ENCODE results near the gene ALB. TPM values are rescaled to one million over a fixed set of nuclear protein-coding genes. Genes with fewer than 3 reads are reported as not detected.

Gene ALB
- total RNA-seq, 1 donor from 2014 or later: 0.09 TPM

DNA sequence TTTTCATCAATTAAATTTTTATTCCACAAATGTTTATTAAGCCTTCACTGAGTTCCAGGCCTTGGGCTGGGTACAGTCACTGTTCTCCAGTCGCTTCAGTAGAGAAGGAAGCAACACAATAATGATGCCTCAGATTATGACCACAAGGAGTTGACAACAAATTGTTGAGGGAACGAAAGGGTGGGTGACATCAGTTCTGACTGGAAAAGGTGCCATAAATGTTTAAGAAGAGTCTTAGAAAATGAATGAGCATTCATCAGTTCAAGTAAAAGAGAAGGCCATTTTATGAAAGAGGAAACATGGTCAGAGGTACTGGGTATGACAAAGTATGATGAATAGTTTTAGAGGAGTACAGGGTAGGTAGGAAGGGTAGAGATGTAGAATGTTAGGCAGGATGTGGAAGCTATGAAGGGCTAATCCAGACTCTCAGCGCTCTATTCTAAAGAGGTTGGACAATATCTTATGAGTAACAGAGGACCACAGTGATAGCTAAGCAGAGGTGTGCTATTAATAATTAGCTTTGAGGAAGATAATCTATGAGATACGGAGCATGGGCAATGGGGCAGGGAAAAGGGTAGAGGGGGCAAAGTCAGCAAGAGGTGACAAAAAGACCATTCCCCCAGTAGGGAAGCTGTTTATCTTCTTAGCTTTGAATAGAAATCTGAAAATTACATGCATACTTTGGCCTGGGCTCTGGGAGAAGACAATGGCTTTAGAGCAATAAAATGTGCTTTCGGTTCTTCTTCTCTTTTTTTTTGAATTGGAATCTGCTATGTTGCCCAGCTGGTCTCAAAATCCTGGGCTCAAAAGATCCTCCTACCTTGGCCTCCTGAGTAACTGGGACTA lies 52.3 kb downstream of the ALB start:
- Mint-ChIP-seq H3K9me3 (peaks cover 2% of the 10 kb centered on the region), H3K36me3 (no peaks in the 10 kb centered on the region), H3K4me3 (no peak overlapping the region), H3K27me3 (ENCODE audit: insufficient read depth, low read depth) (peaks cover 6% of the 10 kb centered on the region), H3K4me1 (peaks cover 12% of the 10 kb centered on the region), H3K27ac (no peak overlapping the region)
- H3K4me1 ChIP-seq: peaks cover 10% of the 10 kb centered on the region
- no peaks in the 10 kb centered on the region for H3K79me2 ChIP-seq (ENCODE audit: low read depth)
- DNase-seq (ENCODE audit: low spot score): no peak
- H3K36me3 ChIP-seq: no peaks in the 10 kb centered on the region
- TF ChIP-seq, protein P1, sequence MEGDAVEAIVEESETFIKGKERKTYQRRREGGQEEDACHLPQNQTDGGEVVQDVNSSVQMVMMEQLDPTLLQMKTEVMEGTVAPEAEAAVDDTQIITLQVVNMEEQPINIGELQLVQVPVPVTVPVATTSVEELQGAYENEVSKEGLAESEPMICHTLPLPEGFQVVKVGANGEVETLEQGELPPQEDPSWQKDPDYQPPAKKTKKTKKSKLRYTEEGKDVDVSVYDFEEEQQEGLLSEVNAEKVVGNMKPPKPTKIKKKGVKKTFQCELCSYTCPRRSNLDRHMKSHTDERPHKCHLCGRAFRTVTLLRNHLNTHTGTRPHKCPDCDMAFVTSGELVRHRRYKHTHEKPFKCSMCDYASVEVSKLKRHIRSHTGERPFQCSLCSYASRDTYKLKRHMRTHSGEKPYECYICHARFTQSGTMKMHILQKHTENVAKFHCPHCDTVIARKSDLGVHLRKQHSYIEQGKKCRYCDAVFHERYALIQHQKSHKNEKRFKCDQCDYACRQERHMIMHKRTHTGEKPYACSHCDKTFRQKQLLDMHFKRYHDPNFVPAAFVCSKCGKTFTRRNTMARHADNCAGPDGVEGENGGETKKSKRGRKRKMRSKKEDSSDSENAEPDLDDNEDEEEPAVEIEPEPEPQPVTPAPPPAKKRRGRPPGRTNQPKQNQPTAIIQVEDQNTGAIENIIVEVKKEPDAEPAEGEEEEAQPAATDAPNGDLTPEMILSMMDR (IDR thresholded peaks at IDR 0.05): no peak
- no peak overlapping the region for H3K27ac ChIP-seq
- no peak overlapping the region for H3K4me3 ChIP-seq
- H3K9ac ChIP-seq: no peak overlapping the region
- H3K9me3 ChIP-seq (ENCODE audit: low read depth): no peaks in the 10 kb centered on the region
- no peaks in the 10 kb centered on the region for H3K27me3 ChIP-seq
- H2AFZ ChIP-seq (replicated peaks): no peak overlapping the region
- no peaks in the 10 kb centered on the region for H4K20me1 ChIP-seq (ENCODE audit: low read depth)
- no peak overlapping the region for H3K4me2 ChIP-seq
- peaks cover 20% of the 10 kb centered on the region for H3F3A ChIP-seq (ENCODE audit: low read depth)

DNA sequence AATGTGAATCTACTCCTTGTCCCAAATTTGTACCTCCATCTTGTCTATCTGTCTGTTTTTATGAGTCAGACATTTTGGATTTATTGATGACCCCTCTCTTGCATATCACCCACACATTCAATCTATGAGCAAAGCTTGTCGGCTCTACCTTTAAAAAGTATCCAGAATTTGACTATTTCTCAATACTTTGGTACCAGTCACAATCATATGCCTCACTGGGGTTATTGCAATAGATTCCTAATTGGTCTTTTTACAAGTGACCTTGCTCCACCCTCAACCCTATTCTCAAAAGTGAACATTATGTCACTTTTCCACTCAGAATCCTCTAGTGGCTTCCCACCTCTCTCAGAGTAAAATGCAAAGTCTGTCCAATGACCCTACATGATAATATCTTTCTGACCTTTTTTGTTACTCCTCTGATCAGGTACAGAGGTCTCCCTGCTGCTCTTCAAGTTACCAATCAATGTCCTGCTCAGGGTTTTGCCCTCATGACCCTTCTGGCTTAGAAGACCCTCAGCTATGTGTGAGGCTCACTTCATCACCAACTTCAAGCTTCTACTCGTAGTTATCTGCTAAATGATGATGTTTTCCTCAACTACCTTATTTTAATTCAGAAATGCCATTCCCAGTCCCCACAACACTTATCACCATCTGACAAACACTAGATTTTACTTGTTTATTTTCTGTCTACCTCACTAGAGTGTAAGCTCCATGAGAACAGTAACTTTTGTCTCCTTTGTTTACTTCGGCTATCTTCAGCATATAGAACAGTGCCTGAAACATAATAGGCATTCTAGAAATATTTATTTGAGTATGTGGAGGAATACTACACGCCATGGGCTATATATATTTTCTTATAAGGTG lies 54.3 kb downstream of the ALB start:
- Histone ChIP-seq H3K9ac (no peak overlapping the region), H3K9me3 (ENCODE audit: low read depth) (no peaks in the 10 kb centered on the region), H3K79me2 (ENCODE audit: low read depth) (no peaks in the 10 kb centered on the region), H4K20me1 (ENCODE audit: low read depth) (no peaks in the 10 kb centered on the region), H2AFZ (replicated peaks) (no peak overlapping the region), H3K27ac (no peak overlapping the region), H3K36me3 (no peaks in the 10 kb centered on the region), H3K4me1 (peaks cover 7% of the 10 kb centered on the region), H3K4me3 (no peak overlapping the region), H3K27me3 (no peaks in the 10 kb centered on the region), H3F3A (ENCODE audit: low read depth) (peaks cover 8% of the 10 kb centered on the region), H3K4me2 (no peak overlapping the region)
- H3K27ac Mint-ChIP-seq: no peak overlapping the region
- H3K27me3 Mint-ChIP-seq (ENCODE audit: insufficient read depth, low read depth): peaks cover 2% of the 10 kb centered on the region
- no peaks in the 10 kb centered on the region for H3K4me1 Mint-ChIP-seq
- no peaks in the 10 kb centered on the region for H3K36me3 Mint-ChIP-seq
- no peak for DNase-seq (ENCODE audit: low spot score)
- peaks cover 2% of the 10 kb centered on the region for H3K9me3 Mint-ChIP-seq
- no peak for TF ChIP-seq EZH2 (IDR thresholded peaks at IDR 0.05)
- no peak for TF ChIP-seq EZH2phosphoT487 (IDR thresholded peaks at IDR 0.05)
- TF ChIP-seq, protein P1 (IDR thresholded peaks at IDR 0.05): no peak
- no peak overlapping the region for H3K4me3 Mint-ChIP-seq

DNA sequence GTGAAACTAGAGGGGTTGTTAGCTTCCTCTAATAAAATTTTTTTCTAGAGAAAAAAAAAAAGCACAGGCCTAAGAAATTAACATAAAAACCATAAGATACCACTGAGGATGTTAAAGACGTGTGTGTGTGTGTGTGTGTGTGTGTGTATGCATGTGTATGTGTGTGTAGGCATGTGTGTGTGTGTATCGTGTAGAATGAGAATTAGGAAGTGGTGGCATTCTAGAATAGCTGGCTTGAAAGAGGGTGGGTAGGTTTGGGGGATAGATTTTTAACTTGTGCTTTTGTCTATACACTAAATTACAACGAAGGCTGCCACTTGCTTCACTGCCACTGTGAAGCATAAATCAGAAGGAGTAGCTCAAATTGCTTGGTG lies 54.9 kb downstream of the ALB start:
- TF ChIP-seq, protein P1 (IDR thresholded peaks at IDR 0.05): no peak
- TF ChIP-seq EZH2phosphoT487 (IDR thresholded peaks at IDR 0.05) (no peak), EZH2 (IDR thresholded peaks at IDR 0.05) (no peak)
- Histone ChIP-seq H3K4me3 (no peak overlapping the region), H4K20me1 (ENCODE audit: low read depth) (no peaks in the 10 kb centered on the region), H3K4me2 (no peak overlapping the region), H3K9me3 (ENCODE audit: low read depth) (no peaks in the 10 kb centered on the region), H3K79me2 (ENCODE audit: low read depth) (no peaks in the 10 kb centered on the region), H2AFZ (replicated peaks) (no peak overlapping the region), H3K4me1 (peaks cover under 1% of the 10 kb centered on the region), H3K36me3 (no peaks in the 10 kb centered on the region), H3K9ac (no peak overlapping the region), H3K27ac (no peak overlapping the region), H3F3A (ENCODE audit: low read depth) (peaks cover 2% of the 10 kb centered on the region), H3K27me3 (no peaks in the 10 kb centered on the region)
- Mint-ChIP-seq H3K4me3 (no peak overlapping the region), H3K27ac (no peak overlapping the region), H3K36me3 (no peaks in the 10 kb centered on the region), H3K4me1 (no peaks in the 10 kb centered on the region), H3K27me3 (ENCODE audit: insufficient read depth, low read depth) (no peaks in the 10 kb centered on the region), H3K9me3 (peaks cover 2% of the 10 kb centered on the region)
- no peak for DNase-seq (ENCODE audit: low spot score)

All from neural progenitor cell (in vitro differentiated cells).